HepG2 (cell line): ENCODE data around the gene POC1A. TPM values are rescaled to one million over a fixed set of nuclear protein-coding genes. Genes with fewer than 3 reads are reported as not detected.

Source experiments
- CAMTA2 ChIP-seq: sonication (generic); formaldehyde crosslinking; IDR thresholded peaks from 2 replicates; pipeline ENCODE4 v1.4.0; 2020; ENCODE audit warnings: mild to moderate bottlenecking, missing genetic modification reagents, borderline replicate concordance
- HDAC6 ChIP-seq: fragments of 200-600 bp; sonication (generic); IDR thresholded peaks from 2 replicates; pipeline ENCODE4 v1.7.0; 2017; ENCODE audit warnings: mild to moderate bottlenecking, antibody characterized with exemption, low read length, low read depth
- MLXIP ChIP-seq: sonication (generic); formaldehyde crosslinking; IDR thresholded peaks from 2 replicates; pipeline ENCODE4 v1.9.0; 2021; ENCODE audit warnings: missing genetic modification reagents, borderline replicate concordance
- NFE2L1 ChIP-seq: sonication (generic); formaldehyde crosslinking; IDR thresholded peaks from 2 replicates; pipeline ENCODE4 v1.4.0; 2020; ENCODE audit warnings: missing genetic modification reagents, mild to moderate bottlenecking, borderline replicate concordance
- SNAI1 ChIP-seq: sonication (generic); formaldehyde crosslinking; IDR thresholded peaks from 2 replicates; pipeline ENCODE4 v1.5.0; 2020; ENCODE audit warnings: mild to moderate bottlenecking, missing genetic modification reagents, borderline replicate concordance
- SOX5 ChIP-seq: IDR thresholded peaks from 2 replicates; pipeline ENCODE4 v1.6.1; 2016; ENCODE audit warnings: borderline replicate concordance
- ZNF296 ChIP-seq: sonication (generic); formaldehyde crosslinking; conservative IDR thresholded peaks from 2 replicates; pipeline ENCODE4 v1.5.0; 2020; ENCODE audit warnings: mild to moderate bottlenecking, missing genetic modification reagents
- ZNF432 ChIP-seq: sonication (generic); formaldehyde crosslinking; IDR thresholded peaks from 2 replicates; pipeline ENCODE4 v1.5.0; 2020; ENCODE audit warnings: missing genetic modification reagents, mild to moderate bottlenecking, borderline replicate concordance
- ZNF503 ChIP-seq: sonication (generic); formaldehyde crosslinking; IDR thresholded peaks from 2 replicates; pipeline ENCODE4 v1.4.0; 2020; ENCODE audit warnings: missing genetic modification reagents
- ZNF557 ChIP-seq: sonication (generic); formaldehyde crosslinking; IDR thresholded peaks from 2 replicates; pipeline ENCODE4 v1.4.0; 2020; ENCODE audit warnings: missing genetic modification reagents
- polyA plus RNA-seq, 8 experiments: library from polyadenylated mRNA; depleted of rRNA in 3 of 8; stranded (reverse) in 7 of 8; unstranded in 1 of 8; fragments of >200 nt; fragmentation: Illumina TruSeq in 4 of 8; extraction: Trizol in 4 of 8; gene quantifications; 2 replicates each; pipeline versions ENCODE4 v1.2.1 to v1.2.3, GENCODE V29; 2011 to 2016; ENCODE audit warnings: low read depth in 4 of 8, missing spikeins in 1 of 8, mixed read lengths in 1 of 8; ENCODE audit not compliant: insufficient read depth in 1 of 8
- total RNA-seq, 5 experiments: library from RNA; depleted of rRNA; stranded (reverse); fragments of >200 nt; fragmentation: Illumina TruSeq; extraction: Trizol; gene quantifications; 2 replicates each; pipeline ENCODE4 v1.2.3, GENCODE V29; 2016; ENCODE audit warnings: low read depth in 1 of 5
- TF ChIP-seq, protein P1 (sequence below): sonication (generic); formaldehyde crosslinking; conservative IDR thresholded peaks from 2 replicates; pipeline ENCODE4 v1.4.0; 2020; ENCODE audit warnings: missing genetic modification reagents
- TF ChIP-seq, protein P2 (sequence below): sonication (generic); formaldehyde crosslinking; IDR thresholded peaks from 2 replicates; pipeline ENCODE4 v1.4.0; 2020; ENCODE audit warnings: mild to moderate bottlenecking, missing genetic modification reagents

POC1A gene
- total and polyA plus RNA-seq, 2 of the 13 experiments (the other 11 are each of a cell fraction or from before 2014, with no cell fraction given), result 14.6 to 20.0 TPM

- TF ChIP-seq, protein P1, sequence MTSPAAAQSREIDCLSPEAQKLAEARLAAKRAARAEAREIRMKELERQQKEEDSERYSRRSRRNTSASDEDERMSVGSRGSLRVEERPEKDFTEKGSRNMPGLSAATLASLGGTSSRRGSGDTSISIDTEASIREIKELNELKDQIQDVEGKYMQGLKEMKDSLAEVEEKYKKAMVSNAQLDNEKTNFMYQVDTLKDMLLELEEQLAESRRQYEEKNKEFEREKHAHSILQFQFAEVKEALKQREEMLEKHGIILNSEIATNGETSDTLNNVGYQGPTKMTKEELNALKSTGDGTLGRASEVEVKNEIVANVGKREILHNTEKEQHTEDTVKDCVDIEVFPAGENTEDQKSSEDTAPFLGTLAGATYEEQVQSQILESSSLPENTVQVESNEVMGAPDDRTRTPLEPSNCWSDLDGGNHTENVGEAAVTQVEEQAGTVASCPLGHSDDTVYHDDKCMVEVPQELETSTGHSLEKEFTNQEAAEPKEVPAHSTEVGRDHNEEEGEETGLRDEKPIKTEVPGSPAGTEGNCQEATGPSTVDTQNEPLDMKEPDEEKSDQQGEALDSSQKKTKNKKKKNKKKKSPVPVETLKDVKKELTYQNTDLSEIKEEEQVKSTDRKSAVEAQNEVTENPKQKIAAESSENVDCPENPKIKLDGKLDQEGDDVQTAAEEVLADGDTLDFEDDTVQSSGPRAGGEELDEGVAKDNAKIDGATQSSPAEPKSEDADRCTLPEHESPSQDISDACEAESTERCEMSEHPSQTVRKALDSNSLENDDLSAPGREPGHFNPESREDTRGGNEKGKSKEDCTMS (CRISPR knock-in tag), result no peak
- TF ChIP-seq ZNF557 (CRISPR knock-in tag), result no peak
- no peak for TF ChIP-seq ZNF503 (CRISPR knock-in tag)
- no peak for TF ChIP-seq NFE2L1 (CRISPR knock-in tag)
- TF ChIP-seq SOX5 (CRISPR knock-in tag), result peak; percentile 85
- no peak for TF ChIP-seq HDAC6
- TF ChIP-seq ZNF432 (CRISPR knock-in tag), result no peak
- no peak for TF ChIP-seq ZNF296 (CRISPR knock-in tag)
- no peak for TF ChIP-seq MLXIP (CRISPR knock-in tag)
- TF ChIP-seq, protein P2, sequence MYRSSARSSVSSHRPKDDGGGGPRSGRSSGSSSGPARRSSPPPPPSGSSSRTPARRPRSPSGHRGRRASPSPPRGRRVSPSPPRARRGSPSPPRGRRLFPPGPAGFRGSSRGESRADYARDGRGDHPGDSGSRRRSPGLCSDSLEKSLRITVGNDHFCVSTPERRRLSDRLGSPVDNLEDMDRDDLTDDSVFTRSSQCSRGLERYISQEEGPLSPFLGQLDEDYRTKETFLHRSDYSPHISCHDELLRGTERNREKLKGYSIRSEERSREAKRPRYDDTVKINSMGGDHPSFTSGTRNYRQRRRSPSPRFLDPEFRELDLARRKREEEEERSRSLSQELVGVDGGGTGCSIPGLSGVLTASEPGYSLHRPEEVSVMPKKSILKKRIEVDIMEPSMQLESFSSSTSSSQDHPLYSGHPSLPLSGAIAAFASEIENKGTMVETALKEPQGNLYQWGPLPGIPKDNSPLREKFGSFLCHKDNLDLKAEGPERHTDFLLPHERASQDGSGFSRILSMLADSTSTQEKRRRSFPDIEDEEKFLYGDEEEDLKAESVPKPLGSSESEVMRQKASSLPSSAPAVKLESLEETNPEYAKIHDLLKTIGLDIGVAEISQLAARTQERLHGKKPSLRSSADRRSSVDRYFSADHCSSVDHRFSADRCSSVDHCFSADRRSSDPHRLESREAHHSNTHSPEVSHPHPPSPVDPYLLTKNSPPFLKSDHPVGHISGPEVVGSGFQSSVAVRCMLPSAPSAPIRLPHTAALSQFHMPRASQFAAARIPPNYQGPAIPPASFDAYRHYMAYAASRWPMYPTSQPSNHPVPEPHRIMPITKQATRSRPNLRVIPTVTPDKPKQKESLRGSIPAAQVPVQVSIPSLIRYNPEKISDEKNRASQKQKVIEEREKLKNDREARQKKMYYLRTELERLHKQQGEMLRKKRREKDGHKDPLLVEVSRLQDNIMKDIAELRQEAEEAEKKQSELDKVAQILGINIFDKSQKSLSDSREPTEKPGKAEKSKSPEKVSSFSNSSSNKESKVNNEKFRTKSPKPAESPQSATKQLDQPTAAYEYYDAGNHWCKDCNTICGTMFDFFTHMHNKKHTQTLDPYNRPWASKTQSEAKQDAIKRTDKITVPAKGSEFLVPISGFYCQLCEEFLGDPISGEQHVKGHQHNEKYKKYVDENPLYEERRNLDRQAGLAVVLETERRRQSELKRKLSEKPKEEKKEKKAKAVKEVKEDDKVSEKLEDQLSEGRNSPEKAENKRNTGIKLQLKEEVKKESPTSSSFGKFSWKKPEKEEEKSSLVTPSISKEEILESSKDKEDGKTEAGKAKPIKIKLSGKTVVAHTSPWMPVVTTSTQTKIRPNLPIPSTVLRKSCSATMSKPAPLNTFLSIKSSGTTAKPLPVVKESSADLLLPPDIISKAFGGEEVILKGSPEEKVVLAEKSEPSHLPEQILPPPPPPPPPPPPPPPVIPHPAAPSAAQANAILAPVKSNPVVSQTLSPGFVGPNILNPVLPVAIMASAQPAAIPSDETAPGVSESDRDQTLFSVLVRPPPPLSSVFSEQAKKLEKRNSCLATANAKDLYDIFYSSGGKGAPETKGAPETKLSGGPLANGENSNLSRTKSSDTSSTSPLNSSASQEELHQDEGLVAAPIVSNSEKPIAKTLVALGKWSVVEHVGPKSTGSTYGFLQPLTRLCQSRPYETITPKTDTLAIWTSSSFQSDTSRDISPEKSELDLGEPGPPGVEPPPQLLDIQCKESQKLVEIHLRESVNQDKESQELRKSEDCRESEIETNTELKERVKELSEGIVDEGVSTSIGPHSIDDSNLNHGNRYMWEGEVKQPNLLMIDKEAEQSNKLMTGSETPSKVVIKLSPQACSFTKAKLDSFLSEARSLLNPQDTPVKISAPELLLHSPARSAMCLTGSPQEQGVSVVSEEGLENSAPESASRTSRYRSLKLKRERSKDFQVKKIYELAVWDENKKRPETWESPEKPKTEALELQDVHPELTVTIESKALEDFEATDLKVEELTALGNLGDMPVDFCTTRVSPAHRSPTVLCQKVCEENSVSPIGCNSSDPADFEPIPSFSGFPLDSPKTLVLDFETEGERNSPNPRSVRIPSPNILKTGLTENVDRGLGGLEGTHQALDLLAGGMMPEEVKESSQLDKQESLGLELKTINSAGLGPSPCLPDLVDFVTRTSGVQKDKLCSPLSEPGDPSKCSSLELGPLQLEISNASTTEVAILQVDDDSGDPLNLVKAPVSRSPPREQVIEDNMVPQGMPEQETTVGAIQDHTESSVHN (CRISPR knock-in tag), result no peak
- no peak for TF ChIP-seq SNAI1 (CRISPR knock-in tag)
- TF ChIP-seq CAMTA2 (CRISPR knock-in tag), result no peak
Measured at GRCh38 chr3:52080830-52081719, 73.1 kb downstream of the POC1A start (continued).
